ENCODE results near the gene SMAD3. TPM values are rescaled to one million over a fixed set of nuclear protein-coding genes. Genes with fewer than 3 reads are reported as not detected.

The SMAD3 gene
- total RNA-seq, 1 donor from 2014 or later: 12.5 TPM

- Histone ChIP-seq H3K9ac (no peak overlapping the region), H2AFZ (replicated peaks) (no peak overlapping the region), H4K20me1 (ENCODE audit: low read depth) (peaks cover 58% of the 10 kb centered on the region), H3K4me1 (peaks cover 63% of the 10 kb centered on the region), H3K79me2 (ENCODE audit: low read depth) (peaks cover 73% of the 10 kb centered on the region), H3F3A (ENCODE audit: low read depth) (peaks cover 5% of the 10 kb centered on the region), H3K27ac (no peak overlapping the region), H3K4me2 (no peak overlapping the region), H3K27me3 (no peaks in the 10 kb centered on the region), H3K36me3 (no peaks in the 10 kb centered on the region), H3K4me3 (no peak overlapping the region), H3K9me3 (ENCODE audit: low read depth) (no peaks in the 10 kb centered on the region)
- H3K27ac Mint-ChIP-seq: no peak overlapping the region
- H3K4me3 Mint-ChIP-seq: no peak overlapping the region
- H3K27me3 Mint-ChIP-seq (ENCODE audit: insufficient read depth, low read depth): no peaks in the 10 kb centered on the region
- H3K9me3 Mint-ChIP-seq: no peaks in the 10 kb centered on the region
- H3K36me3 Mint-ChIP-seq: peaks cover 28% of the 10 kb centered on the region
- TF ChIP-seq, protein P1, sequence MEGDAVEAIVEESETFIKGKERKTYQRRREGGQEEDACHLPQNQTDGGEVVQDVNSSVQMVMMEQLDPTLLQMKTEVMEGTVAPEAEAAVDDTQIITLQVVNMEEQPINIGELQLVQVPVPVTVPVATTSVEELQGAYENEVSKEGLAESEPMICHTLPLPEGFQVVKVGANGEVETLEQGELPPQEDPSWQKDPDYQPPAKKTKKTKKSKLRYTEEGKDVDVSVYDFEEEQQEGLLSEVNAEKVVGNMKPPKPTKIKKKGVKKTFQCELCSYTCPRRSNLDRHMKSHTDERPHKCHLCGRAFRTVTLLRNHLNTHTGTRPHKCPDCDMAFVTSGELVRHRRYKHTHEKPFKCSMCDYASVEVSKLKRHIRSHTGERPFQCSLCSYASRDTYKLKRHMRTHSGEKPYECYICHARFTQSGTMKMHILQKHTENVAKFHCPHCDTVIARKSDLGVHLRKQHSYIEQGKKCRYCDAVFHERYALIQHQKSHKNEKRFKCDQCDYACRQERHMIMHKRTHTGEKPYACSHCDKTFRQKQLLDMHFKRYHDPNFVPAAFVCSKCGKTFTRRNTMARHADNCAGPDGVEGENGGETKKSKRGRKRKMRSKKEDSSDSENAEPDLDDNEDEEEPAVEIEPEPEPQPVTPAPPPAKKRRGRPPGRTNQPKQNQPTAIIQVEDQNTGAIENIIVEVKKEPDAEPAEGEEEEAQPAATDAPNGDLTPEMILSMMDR (IDR thresholded peaks at IDR 0.05): no peak
- TF ChIP-seq EZH2 (IDR thresholded peaks at IDR 0.05): no peak
- no peak for TF ChIP-seq EZH2phosphoT487 (IDR thresholded peaks at IDR 0.05)
- DNase-seq (ENCODE audit: low spot score): no peak
- peaks cover 88% of the 10 kb centered on the region for H3K4me1 Mint-ChIP-seq
Measured at GRCh38 chr15:67085818-67086636, 20.6 kb downstream of the SMAD3 start.

DNA sequence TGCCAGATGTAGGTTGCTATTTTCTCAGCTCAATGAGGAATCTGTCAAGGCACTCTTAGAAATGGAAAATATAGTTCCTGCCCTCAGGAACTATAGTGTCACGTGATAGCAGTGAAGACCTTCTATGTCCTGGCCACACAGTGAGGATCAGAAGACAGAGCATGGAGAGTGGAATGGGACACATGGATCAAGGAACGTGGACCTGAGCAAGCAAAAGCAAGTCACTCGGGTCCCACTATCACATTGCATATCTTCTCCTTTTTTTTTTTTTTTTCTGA lies 21.2 kb downstream of the SMAD3 start:
- Histone ChIP-seq H4K20me1 (ENCODE audit: low read depth) (peaks cover 58% of the 10 kb centered on the region), H3K9me3 (ENCODE audit: low read depth) (no peaks in the 10 kb centered on the region), H3K9ac (no peak overlapping the region), H3K27me3 (no peaks in the 10 kb centered on the region), H2AFZ (replicated peaks) (no peak overlapping the region), H3K79me2 (ENCODE audit: low read depth) (peaks cover 68% of the 10 kb centered on the region), H3K27ac (no peak overlapping the region), H3K4me3 (no peak overlapping the region), H3K4me2 (no peak overlapping the region), H3F3A (ENCODE audit: low read depth) (peaks cover 5% of the 10 kb centered on the region), H3K4me1 (peaks cover 65% of the 10 kb centered on the region), H3K36me3 (no peaks in the 10 kb centered on the region)
- no peaks in the 10 kb centered on the region for H3K9me3 Mint-ChIP-seq
- TF ChIP-seq EZH2 (IDR thresholded peaks at IDR 0.05) (no peak), EZH2phosphoT487 (IDR thresholded peaks at IDR 0.05) (no peak)
- TF ChIP-seq, protein P1 (IDR thresholded peaks at IDR 0.05): no peak
- H3K27me3 Mint-ChIP-seq (ENCODE audit: insufficient read depth, low read depth): no peaks in the 10 kb centered on the region
- no peak overlapping the region for H3K27ac Mint-ChIP-seq
- H3K4me1 Mint-ChIP-seq: peaks cover 88% of the 10 kb centered on the region
- H3K4me3 Mint-ChIP-seq: peak overlapping the region; percentile 36
- peaks cover 24% of the 10 kb centered on the region for H3K36me3 Mint-ChIP-seq
- no peak for DNase-seq (ENCODE audit: low spot score)

DNA sequence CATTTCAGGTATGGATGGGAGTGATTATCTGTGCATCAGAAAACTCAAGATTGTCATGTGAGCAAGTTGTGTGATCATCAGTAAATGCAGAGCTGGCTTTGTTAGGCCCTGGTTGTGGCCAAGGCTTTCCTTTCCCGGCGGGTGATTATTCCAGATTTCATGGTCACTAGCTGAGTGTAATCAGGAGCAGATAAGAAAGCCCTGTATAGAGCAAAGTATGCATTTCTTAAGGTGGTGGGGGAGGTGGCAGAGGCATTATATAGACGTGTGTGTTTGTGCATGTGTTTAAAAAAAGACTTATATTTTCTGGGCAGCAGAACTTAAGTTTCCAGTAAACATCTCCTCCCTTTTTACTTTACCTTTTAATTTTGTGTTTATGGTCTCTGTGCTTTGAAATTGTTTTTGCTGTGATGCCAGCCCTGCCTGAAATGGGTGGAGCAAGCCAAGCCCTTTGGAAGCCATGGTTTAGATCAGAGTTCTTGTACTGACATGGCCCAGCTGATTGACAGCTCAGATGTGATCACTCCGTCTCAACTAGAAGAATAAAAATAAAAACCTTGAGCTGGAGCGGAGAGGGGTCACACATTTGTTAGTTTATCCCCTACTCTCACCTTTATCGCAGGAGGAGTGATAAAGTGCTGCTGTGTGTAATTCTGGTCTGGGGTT lies 22.2 kb downstream of the SMAD3 start:
- Histone ChIP-seq H3K9ac (no peak overlapping the region), H2AFZ (replicated peaks) (no peak overlapping the region), H4K20me1 (ENCODE audit: low read depth) (peaks cover 62% of the 10 kb centered on the region), H3K4me3 (no peak overlapping the region), H3K27me3 (no peaks in the 10 kb centered on the region), H3K79me2 (ENCODE audit: low read depth) (peaks cover 68% of the 10 kb centered on the region), H3K4me1 (peaks cover 68% of the 10 kb centered on the region), H3F3A (ENCODE audit: low read depth) (peaks cover 10% of the 10 kb centered on the region), H3K27ac (peak overlapping the region; percentile 31), H3K9me3 (ENCODE audit: low read depth) (no peaks in the 10 kb centered on the region), H3K36me3 (no peaks in the 10 kb centered on the region), H3K4me2 (no peak overlapping the region)
- Mint-ChIP-seq H3K4me3 (peak overlapping the region; percentile 25), H3K9me3 (no peaks in the 10 kb centered on the region), H3K27ac (peak overlapping the region; percentile 65), H3K36me3 (peaks cover 16% of the 10 kb centered on the region), H3K27me3 (ENCODE audit: insufficient read depth, low read depth) (no peaks in the 10 kb centered on the region), H3K4me1 (peaks cover 90% of the 10 kb centered on the region)
- no peak for DNase-seq (ENCODE audit: low spot score)
- TF ChIP-seq EZH2 (IDR thresholded peaks at IDR 0.05): no peak
- TF ChIP-seq EZH2phosphoT487 (IDR thresholded peaks at IDR 0.05): no peak
- TF ChIP-seq, protein P1 (IDR thresholded peaks at IDR 0.05): no peak
